Measurements from ENCODE around the gene NME2.
"Not testable (repeated sequence)": the region's sequence is repeated elsewhere in the genome, so short reads cannot be mapped to it uniquely, and the experiment has no call there.

Gene NME2

DNA sequence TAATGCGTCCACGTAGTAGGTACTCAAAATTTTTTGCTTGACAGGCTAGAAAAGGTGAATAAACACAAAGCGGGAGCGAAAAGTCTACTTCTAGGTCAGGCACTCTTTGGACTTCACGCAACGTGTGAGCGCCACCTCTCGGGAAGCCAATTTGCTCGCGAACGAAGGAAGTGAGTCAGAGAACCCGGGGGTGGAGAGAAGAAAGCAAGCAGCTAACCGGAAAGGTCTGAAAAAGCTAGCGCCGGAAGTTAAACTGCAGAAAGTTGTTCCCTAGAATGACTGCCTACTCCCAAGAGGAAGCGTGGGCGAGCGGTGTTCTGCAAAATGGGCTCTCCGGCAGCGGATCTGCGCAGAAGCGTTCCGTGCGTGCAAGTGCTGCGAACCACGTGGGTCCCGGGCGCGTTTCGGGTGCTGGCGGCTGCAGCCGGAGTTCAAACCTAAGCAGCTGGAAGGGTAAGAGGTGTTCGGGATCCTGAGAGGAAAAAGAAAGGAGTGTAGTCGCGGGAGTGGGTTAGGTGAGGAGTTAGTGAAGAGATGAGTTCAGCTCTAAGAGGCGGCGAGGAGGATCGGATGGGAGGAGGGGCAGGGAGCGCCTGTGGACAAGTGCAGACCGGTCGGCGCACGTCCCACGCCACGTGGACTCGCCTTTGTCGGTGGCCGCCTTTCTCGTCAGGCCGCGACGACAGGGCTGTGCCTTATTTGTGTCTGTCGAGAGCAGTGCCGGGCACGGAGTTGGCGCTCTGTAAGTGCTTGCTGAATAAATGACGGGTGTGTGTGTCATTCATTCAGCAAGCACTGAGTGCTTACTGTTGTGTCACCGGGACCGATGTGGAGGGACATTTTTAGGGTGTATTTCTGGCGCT is 12.8 kb upstream of the NME2 start, which contains the start of gene NME1:
Gene NME1 (plus strand): TSS at position 350 of the 863 bp plus-strand sequence. CDS start 2,096 bp downstream, outside the sequence.
- DNase-seq (ENCODE audit: low spot score): peak; percentile 99

DNA sequence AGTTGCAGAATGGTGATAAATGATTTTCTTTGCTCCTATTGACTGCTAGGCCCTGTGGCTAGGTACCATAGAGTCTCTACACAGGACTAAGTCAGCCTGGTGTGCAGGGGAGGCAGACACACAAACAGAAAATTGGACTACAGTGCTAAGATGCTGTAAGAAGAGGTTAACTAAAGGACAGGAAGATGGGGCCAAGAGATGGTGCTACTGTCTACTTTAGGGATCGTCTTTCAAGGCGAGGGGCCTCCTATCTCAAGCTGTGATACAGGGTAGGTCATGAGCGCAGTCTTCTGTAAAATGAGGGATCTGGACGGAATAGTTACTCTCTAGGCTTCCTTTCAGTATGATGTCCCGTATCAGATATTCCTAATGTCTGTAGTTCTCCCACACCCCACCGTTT is 12.0 kb upstream of the NME2 start:
- peak; percentile 44 for DNase-seq (ENCODE audit: low spot score)

GRCh38 chr17:51155416-51155815 is 10.8 kb upstream of the NME2 start:
- DNase-seq (ENCODE audit: low spot score): no peak

- DNase-seq (ENCODE audit: low spot score): no peak
Observed at GRCh38 chr17:51159604-51160003, 6.6 kb upstream of the NME2 start.

- no peak for DNase-seq (ENCODE audit: low spot score)
Observed at GRCh38 chr17:51161541-51161940, 4.7 kb upstream of the NME2 start.

DNA sequence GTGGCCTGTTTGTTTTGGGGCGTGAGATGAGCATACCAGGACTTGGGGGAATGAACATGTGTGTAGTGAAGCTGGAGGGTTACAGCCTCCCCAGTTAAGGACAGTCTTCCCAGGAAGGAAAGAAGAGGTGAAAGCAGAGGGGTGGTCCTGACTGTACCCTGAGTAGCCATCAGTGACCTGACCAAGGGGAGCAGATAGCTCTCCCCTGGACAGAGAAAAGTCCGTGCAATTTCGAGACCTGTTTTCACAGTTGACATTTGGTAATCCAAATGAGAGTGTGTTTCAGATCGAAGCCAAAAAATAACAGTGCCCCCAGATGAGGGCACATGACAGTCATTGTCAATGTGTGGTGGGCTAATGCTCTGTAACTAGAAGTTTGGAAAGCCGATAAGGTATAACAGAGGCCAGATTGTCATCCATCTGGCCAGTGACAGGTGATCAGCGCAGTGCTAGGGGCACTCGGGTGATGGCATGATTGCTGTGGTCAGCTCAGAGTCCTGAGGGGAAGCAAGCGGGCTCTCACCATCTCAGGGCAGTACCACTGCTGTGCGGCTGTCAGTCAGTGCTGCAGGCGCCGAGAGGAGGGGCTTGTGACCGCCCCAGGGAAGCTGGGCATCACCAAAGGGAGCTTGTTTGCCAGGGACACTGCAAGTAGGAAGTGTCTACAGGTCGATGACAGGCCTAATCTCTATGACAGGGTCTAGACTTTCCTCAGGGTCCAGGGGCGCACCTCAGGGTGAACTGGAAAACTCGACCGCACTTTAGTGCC is 1.1 kb upstream of the NME2 start:
- DNase-seq (ENCODE audit: low spot score): no peak

GRCh38 chr17:51165680-51166197 is 472 bp upstream of the NME2 start:
- peak; percentile 77 for DNase-seq (ENCODE audit: low spot score)

GRCh38 chr17:51166987-51167931 is 1.0 kb downstream of the NME2 start:
- peak; percentile 82 for DNase-seq (ENCODE audit: low spot score)

GRCh38 chr17:51169340-51169739 is 3.1 kb downstream of the NME2 start:
- no peak for DNase-seq (ENCODE audit: low spot score)

- DNase-seq (ENCODE audit: low spot score): no peak
Observed at GRCh38 chr17:51170736-51171135, 4.5 kb downstream of the NME2 start.

DNA sequence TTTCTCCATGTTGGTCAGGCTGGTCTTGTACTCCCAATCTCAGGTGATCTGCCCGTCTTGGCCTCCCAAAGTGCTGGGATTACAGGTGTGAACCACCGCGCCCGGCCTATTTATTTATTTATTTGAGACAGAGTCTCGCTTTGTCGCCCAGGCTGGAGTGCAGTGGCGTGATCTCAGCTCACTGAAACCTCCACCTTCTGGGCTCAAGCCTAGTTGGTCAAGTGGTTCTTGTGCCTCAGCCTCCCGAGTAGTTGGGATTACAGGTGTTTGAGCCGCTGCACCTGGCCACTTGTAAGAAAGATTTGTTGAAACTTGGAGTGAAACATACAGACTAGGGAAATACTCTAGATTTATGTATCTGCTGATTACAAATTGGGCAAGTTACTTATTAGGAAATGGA is 5.8 kb downstream of the NME2 start:
- not testable (repeated sequence) for DNase-seq (ENCODE audit: low spot score)

DNA sequence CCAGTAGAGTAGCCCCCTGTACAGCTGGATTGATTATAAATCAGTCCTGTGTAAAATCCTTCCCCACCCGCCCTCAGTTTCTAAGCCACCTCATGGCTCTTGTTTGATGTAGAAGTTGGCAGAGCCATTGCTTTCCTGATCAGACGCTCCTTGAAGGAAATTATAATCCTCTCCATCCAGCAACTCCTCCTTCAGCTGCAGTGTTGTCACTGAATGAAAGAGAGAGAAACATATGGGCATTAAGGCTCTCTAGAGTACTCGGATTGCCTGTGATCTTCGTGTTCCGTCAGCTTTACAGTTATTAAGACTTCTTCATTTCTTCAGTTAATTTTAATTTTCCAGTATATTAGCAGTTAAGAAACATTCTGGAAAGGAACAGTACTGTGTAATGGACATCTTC is 14.3 kb downstream of the NME2 start:
- DNase-seq (ENCODE audit: low spot score): no peak

DNA sequence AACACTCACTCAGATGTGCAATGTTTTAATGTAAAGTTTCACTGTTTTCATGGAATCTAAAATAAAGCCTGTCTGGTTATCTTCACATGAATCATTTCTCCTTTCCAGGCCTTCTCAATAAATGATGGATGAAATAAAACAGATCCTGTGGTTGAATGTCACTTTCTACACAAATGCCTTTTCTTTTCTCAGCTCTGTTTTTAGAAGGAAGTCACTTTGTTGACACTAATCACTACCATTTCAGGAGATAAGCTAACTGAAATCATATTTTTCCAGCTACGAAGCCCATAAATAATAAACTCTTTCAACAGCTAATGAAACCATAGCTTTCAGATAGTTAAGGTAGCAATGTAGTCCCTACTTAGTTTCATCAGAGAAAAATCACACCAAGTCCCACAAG is 17.9 kb downstream of the NME2 start:
- no peak for DNase-seq (ENCODE audit: low spot score)

- no peak for DNase-seq (ENCODE audit: low spot score)
Observed at GRCh38 chr17:51185763-51186332, 19.6 kb downstream of the NME2 start.

DNA sequence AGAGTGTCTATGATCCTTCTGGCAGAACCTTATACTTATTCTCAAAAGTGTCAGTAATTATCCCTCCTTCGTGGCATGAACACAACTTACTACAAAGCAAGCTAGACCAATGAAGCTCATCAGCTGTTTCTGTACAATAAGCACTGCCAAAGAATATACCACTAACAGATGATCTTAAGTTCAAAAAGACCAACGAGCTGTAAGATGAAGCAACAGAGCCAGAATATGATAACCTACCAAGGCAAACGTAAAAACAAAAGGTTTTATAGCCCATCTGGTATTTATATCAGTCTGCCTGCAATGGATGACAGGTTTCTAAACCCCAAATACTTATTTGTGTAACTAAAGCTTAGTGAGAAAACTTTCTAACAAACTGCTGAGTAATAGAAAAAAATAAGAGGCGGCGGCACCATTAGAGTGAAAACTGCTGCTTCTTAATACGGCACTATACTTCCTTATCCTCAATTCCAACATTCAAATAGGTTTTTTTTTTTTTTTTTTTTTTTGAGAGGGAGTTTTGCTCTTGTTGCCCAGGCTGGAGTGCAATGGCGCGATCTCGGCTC is 22.1 kb downstream of the NME2 start:
- no peak for DNase-seq (ENCODE audit: low spot score)

- no peak for DNase-seq (ENCODE audit: low spot score)
Observed at GRCh38 chr17:51189162-51189561, 23.0 kb downstream of the NME2 start.

- DNase-seq (ENCODE audit: low spot score): no peak
Observed at GRCh38 chr17:51189628-51190027, 23.4 kb downstream of the NME2 start.

DNA sequence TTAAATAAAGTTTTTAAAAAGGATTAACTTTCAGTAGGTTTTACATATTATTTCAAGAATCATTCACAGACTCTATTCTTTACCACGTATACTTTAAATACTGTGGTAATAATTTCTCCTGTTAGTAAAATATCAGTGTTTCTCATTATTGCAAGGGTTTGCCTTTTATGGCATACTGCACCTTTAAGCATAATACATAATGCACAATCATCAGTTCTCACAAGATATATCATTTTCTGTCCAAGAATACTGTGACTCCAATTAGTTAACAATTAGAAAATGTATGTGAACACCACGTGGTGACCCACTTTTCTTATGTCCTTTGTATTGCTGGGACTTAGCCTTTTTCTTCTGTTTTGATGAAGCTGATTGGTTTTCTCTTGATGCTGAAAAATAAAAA is 25.7 kb downstream of the NME2 start:
- DNase-seq (ENCODE audit: low spot score): no peak

GRCh38 chr17:51197754-51198153 is 31.5 kb downstream of the NME2 start:
- DNase-seq (ENCODE audit: low spot score): no peak

GRCh38 chr17:51200295-51200694 is 34.1 kb downstream of the NME2 start:
- no peak for DNase-seq (ENCODE audit: low spot score)

GRCh38 chr17:51200846-51201245 is 34.6 kb downstream of the NME2 start:
- no peak for DNase-seq (ENCODE audit: low spot score)

Data from NAMALWA (cell line).